HepG2 (cell line): ENCODE measurements around the gene ANKRD55. TPM values are rescaled to one million over a fixed set of nuclear protein-coding genes. Genes with fewer than 3 reads are reported as not detected.
A peak's percentile ranks its signal among the peaks of the same experiment; 100 is the strongest.

Source experiments
- ATRX ChIP-seq: sonication (generic); formaldehyde crosslinking; IDR thresholded peaks from 2 replicates; pipeline ENCODE4 v1.4.0; 2020; ENCODE audit warnings: missing genetic modification reagents, borderline replicate concordance
- EP300 ChIP-seq, 3 experiments: sonication (generic) in 1 of 3; formaldehyde crosslinking in 1 of 3; IDR thresholded peaks; 2 replicates each; pipeline versions ENCODE4 v1.5.1 to v1.6.1; 2011 to 2020; ENCODE audit warnings: low read depth in 2 of 3, low read length in 2 of 3, borderline replicate concordance in 1 of 3, improper control_type of control experiment in 1 of 3, mild to moderate bottlenecking in 1 of 3, missing genetic modification reagents in 1 of 3, moderate library complexity in 1 of 3
- GATA4 ChIP-seq: sonication (generic); IDR thresholded peaks from 2 replicates; pipeline ENCODE4 v1.6.1; 2016; ENCODE audit warnings: antibody characterized with exemption, low read depth, borderline replicate concordance
- PHF21A ChIP-seq: sonication (generic); formaldehyde crosslinking; IDR thresholded peaks from 2 replicates; pipeline ENCODE4 v1.5.0; 2020; ENCODE audit warnings: mild to moderate bottlenecking, missing genetic modification reagents
- POGZ ChIP-seq: sonication (generic); formaldehyde crosslinking; IDR thresholded peaks from 2 replicates; pipeline ENCODE4 v1.4.0; 2020; ENCODE audit warnings: mild to moderate bottlenecking, missing genetic modification reagents
- TEAD3 ChIP-seq: optimal IDR thresholded peaks from 2 replicates; pipeline ENCODE3; 2016; ENCODE audit warnings: borderline replicate concordance
- YEATS4 ChIP-seq: sonication (generic); formaldehyde crosslinking; IDR thresholded peaks from 2 replicates; pipeline ENCODE4 v1.4.0; 2020; ENCODE audit warnings: missing genetic modification reagents, borderline replicate concordance
- polyA plus RNA-seq, 8 experiments: library from polyadenylated mRNA; depleted of rRNA in 3 of 8; stranded (reverse) in 7 of 8; unstranded in 1 of 8; fragments of >200 nt; fragmentation: Illumina TruSeq in 4 of 8; extraction: Trizol in 4 of 8; gene quantifications; 2 replicates each; pipeline versions ENCODE4 v1.2.1 to v1.2.3, GENCODE V29; 2011 to 2016; ENCODE audit warnings: low read depth in 4 of 8, missing spikeins in 1 of 8, mixed read lengths in 1 of 8; ENCODE audit not compliant: insufficient read depth in 1 of 8
- total RNA-seq, 5 experiments: library from RNA; depleted of rRNA; stranded (reverse); fragments of >200 nt; fragmentation: Illumina TruSeq; extraction: Trizol; gene quantifications; 2 replicates each; pipeline ENCODE4 v1.2.3, GENCODE V29; 2016; ENCODE audit warnings: low read depth in 1 of 5
- TF ChIP-seq, protein P1 (sequence below): sonication (generic); formaldehyde crosslinking; IDR thresholded peaks from 2 replicates; pipeline ENCODE4 v1.5.1; 2020; ENCODE audit warnings: mild to moderate bottlenecking, moderate library complexity, missing genetic modification reagents
- TF ChIP-seq, protein P2 (sequence below): sonication (generic); formaldehyde crosslinking; IDR thresholded peaks from 2 replicates; pipeline ENCODE4 v1.4.0; 2020; ENCODE audit warnings: missing genetic modification reagents

ANKRD55 gene
- total and polyA plus RNA-seq, 2 of the 13 experiments (the other 11 are each of a cell fraction or from before 2014, with no cell fraction given), result 0.11 to 0.28 TPM

GRCh38 chr5:56088967-56089829 lies 143.9 kb downstream of the ANKRD55 start (continued):
- TF ChIP-seq, protein P1, sequence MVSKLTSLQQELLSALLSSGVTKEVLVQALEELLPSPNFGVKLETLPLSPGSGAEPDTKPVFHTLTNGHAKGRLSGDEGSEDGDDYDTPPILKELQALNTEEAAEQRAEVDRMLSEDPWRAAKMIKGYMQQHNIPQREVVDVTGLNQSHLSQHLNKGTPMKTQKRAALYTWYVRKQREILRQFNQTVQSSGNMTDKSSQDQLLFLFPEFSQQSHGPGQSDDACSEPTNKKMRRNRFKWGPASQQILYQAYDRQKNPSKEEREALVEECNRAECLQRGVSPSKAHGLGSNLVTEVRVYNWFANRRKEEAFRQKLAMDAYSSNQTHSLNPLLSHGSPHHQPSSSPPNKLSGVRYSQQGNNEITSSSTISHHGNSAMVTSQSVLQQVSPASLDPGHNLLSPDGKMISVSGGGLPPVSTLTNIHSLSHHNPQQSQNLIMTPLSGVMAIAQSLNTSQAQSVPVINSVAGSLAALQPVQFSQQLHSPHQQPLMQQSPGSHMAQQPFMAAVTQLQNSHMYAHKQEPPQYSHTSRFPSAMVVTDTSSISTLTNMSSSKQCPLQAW (CRISPR knock-in tag), result no peak
- TF ChIP-seq POGZ (peak; percentile 40; the same call in 1 of the 2 replicates), TEAD3 (CRISPR knock-in tag) (peak; percentile 62), EP300 (IDR thresholded peaks at IDR 0.05; ENCODE audit: low read depth in 2 of 2, low read length in 2 of 2) (peak in 1 of 2 experiments; percentile 66; a peak in 1 of 4 replicates), EP300 (CRISPR knock-in tag; IDR thresholded peaks at IDR 0.05; ENCODE audit: borderline replicate concordance) (peak; percentile 54; the same call in 1 of the 2 replicates), ATRX (no peak), PHF21A (peak; percentile 31; the same call in 1 of the 2 replicates), GATA4 (no peak), YEATS4 (CRISPR knock-in tag) (0 out of 2 replicates have a peak, but pooled peaks have one; percentile 2)
- TF ChIP-seq, protein P2, sequence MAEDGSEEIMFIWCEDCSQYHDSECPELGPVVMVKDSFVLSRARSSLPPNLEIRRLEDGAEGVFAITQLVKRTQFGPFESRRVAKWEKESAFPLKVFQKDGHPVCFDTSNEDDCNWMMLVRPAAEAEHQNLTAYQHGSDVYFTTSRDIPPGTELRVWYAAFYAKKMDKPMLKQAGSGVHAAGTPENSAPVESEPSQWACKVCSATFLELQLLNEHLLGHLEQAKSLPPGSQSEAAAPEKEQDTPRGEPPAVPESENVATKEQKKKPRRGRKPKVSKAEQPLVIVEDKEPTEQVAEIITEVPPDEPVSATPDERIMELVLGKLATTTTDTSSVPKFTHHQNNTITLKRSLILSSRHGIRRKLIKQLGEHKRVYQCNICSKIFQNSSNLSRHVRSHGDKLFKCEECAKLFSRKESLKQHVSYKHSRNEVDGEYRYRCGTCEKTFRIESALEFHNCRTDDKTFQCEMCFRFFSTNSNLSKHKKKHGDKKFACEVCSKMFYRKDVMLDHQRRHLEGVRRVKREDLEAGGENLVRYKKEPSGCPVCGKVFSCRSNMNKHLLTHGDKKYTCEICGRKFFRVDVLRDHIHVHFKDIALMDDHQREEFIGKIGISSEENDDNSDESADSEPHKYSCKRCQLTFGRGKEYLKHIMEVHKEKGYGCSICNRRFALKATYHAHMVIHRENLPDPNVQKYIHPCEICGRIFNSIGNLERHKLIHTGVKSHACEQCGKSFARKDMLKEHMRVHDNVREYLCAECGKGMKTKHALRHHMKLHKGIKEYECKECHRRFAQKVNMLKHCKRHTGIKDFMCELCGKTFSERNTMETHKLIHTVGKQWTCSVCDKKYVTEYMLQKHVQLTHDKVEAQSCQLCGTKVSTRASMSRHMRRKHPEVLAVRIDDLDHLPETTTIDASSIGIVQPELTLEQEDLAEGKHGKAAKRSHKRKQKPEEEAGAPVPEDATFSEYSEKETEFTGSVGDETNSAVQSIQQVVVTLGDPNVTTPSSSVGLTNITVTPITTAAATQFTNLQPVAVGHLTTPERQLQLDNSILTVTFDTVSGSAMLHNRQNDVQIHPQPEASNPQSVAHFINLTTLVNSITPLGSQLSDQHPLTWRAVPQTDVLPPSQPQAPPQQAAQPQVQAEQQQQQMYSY (CRISPR knock-in tag), result no peak
